Measurements from ENCODE around the gene RHOF. TPM values are rescaled to one million over a fixed set of nuclear protein-coding genes. Genes with fewer than 3 reads are reported as not detected.

The RHOF gene
- total and polyA plus RNA-seq, 2 donors (not counting 1 experiment from before 2014, with no cell fraction given), result 90.3 to 129 TPM

GRCh38 chr12:121767525-121768016 lies 25.9 kb downstream of the RHOF start:
- H3K9me3 ChIP-seq (ENCODE audit: control extremely low read depth in 1 of 3, control insufficient read depth in 2 of 3, insufficient read depth in 1 of 3, low read length in 2 of 3), result no peaks in the 10 kb centered on the region
- H3K27ac ChIP-seq (ENCODE audit: low read length in 2 of 2), result no peak overlapping the region
- WGBS (ENCODE audit: insufficient coverage), result 85% methylated on average over 10 of the region's 10 CpGs
- Mint-ChIP-seq H3K27me3 (no peaks in the 10 kb centered on the region), H3K4me3 (no peak overlapping the region), H3K4me1 (no peaks in the 10 kb centered on the region), H3K27ac (no peak overlapping the region), H3K9me3 (ENCODE audit: insufficient read depth) (no peaks in the 10 kb centered on the region)
- H3K4me3 ChIP-seq (ENCODE audit: control extremely low read depth in 1 of 5, extremely low read depth in 1 of 5, insufficient read depth in 1 of 5, low read depth in 2 of 5, low read length in 4 of 5), result no peak overlapping the region
- ChIA-PET POLR2A (no interaction called here), CTCF (interaction anchor here (0.6 to 3.0 kb wide), 4 partner anchors 27 to 289 kb away, joined by 3 to 10 read pairs (median 6); no protein-coding TSS in a partner anchor)
- no peaks in the 10 kb centered on the region for H3K27me3 ChIP-seq (replicated peaks in 1 of 4; ENCODE audit: control extremely low read depth in 1 of 4, control insufficient read depth in 3 of 4, insufficient read depth in 4 of 4, low read length in 3 of 4)
- no peak overlapping the region for H2AFZ ChIP-seq (ENCODE audit: insufficient read depth, low read depth, low read length, poor library complexity, severe bottlenecking)
- H3K79me2 ChIP-seq (ENCODE audit: control insufficient read depth, insufficient read depth, low read length), result no peaks in the 10 kb centered on the region
- ATAC-seq (ENCODE audit: low read depth), result no peak
- DNase-seq, result no peak
- no peaks in the 10 kb centered on the region for H3K4me1 ChIP-seq (ENCODE audit: control insufficient read depth in 2 of 2, insufficient read depth in 2 of 2, low read length in 2 of 2)
- TF ChIP-seq, protein P1, sequence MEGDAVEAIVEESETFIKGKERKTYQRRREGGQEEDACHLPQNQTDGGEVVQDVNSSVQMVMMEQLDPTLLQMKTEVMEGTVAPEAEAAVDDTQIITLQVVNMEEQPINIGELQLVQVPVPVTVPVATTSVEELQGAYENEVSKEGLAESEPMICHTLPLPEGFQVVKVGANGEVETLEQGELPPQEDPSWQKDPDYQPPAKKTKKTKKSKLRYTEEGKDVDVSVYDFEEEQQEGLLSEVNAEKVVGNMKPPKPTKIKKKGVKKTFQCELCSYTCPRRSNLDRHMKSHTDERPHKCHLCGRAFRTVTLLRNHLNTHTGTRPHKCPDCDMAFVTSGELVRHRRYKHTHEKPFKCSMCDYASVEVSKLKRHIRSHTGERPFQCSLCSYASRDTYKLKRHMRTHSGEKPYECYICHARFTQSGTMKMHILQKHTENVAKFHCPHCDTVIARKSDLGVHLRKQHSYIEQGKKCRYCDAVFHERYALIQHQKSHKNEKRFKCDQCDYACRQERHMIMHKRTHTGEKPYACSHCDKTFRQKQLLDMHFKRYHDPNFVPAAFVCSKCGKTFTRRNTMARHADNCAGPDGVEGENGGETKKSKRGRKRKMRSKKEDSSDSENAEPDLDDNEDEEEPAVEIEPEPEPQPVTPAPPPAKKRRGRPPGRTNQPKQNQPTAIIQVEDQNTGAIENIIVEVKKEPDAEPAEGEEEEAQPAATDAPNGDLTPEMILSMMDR (IDR thresholded peaks at IDR 0.05), result no peak
- TF ChIP-seq EZH2 (IDR thresholded peaks at IDR 0.05; ENCODE audit: borderline replicate concordance, insufficient read depth, low read depth, low read length, poor library complexity, severe bottlenecking), result no peak
- no peak overlapping the region for H3K9ac ChIP-seq (ENCODE audit: low read length)
- H3K36me3 ChIP-seq (replicated peaks in 1 of 2; ENCODE audit: control extremely low read depth in 1 of 2, control insufficient read depth in 1 of 2, extremely low read depth in 1 of 2, insufficient read depth in 2 of 2, low read length in 1 of 2), result no peaks in the 10 kb centered on the region
- intact Hi-C loops (cut with micrococcal nuclease), result no loop called here
- H4K20me1 ChIP-seq (ENCODE audit: control insufficient read depth, insufficient read depth, low read length, poor library complexity, severe bottlenecking), result no peaks in the 10 kb centered on the region
- no peak overlapping the region for H3K4me2 ChIP-seq (replicated peaks; ENCODE audit: low read depth, low read length, poor library complexity, severe bottlenecking)

DNA sequence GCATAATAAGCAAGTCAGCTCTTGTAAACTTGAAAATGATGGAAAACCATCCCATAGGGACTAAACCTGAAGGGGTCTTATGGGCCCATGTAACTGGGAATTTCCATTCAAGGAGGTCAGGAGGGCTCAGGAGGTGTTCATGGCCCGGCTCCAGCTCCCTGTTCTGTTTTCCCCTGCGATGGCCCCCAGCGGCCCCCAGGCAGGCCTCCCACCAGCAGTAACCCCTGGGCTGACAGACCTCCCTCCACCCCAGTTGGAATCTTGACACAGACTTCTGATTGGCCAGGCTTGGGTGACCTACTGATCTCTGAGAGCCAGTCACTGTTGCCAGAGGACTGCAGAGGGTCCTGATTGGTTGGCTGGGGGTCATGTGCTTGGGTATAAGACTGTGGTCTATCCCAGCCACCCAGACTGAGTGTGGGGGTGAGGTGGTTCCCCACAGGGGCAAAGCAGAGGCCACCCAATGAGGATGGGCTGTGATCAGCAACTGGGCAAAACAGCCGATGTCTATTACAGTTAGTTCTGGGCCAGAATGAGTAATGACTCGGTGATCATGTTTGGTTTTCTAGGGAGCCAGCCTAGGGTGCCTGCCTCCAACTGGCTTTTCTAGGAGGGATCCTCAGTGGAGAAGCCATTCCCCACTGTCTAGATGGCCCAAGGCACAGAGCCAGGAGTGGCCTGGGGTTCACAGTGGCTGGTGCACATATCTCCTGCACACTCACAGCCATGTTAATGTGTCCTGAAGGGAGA lies 27.0 kb downstream of the RHOF start:
- Histone ChIP-seq H3K27me3 (replicated peaks in 1 of 4; ENCODE audit: control extremely low read depth in 1 of 4, control insufficient read depth in 3 of 4, insufficient read depth in 4 of 4, low read length in 3 of 4) (no peaks in the 10 kb centered on the region), H3K36me3 (replicated peaks in 1 of 2; ENCODE audit: control extremely low read depth in 1 of 2, control insufficient read depth in 1 of 2, extremely low read depth in 1 of 2, insufficient read depth in 2 of 2, low read length in 1 of 2) (no peaks in the 10 kb centered on the region), H3K27ac (ENCODE audit: low read length in 2 of 2) (no peak overlapping the region), H3K79me2 (ENCODE audit: control insufficient read depth, insufficient read depth, low read length) (no peaks in the 10 kb centered on the region), H3K9me3 (ENCODE audit: control extremely low read depth in 1 of 3, control insufficient read depth in 2 of 3, insufficient read depth in 1 of 3, low read length in 2 of 3) (no peaks in the 10 kb centered on the region), H2AFZ (ENCODE audit: insufficient read depth, low read depth, low read length, poor library complexity, severe bottlenecking) (no peak overlapping the region), H3K4me1 (ENCODE audit: control insufficient read depth in 2 of 2, insufficient read depth in 2 of 2, low read length in 2 of 2) (no peaks in the 10 kb centered on the region), H3K9ac (ENCODE audit: low read length) (no peak overlapping the region), H4K20me1 (ENCODE audit: control insufficient read depth, insufficient read depth, low read length, poor library complexity, severe bottlenecking) (no peaks in the 10 kb centered on the region), H3K4me2 (replicated peaks; ENCODE audit: low read depth, low read length, poor library complexity, severe bottlenecking) (no peak overlapping the region), H3K4me3 (ENCODE audit: control extremely low read depth in 1 of 5, extremely low read depth in 1 of 5, insufficient read depth in 1 of 5, low read depth in 2 of 5, low read length in 4 of 5) (no peak overlapping the region)
- H3K4me3 Mint-ChIP-seq, result no peak overlapping the region
- H3K4me1 Mint-ChIP-seq, result no peaks in the 10 kb centered on the region
- intact Hi-C loops (cut with micrococcal nuclease), result no loop called here
- ChIA-PET CTCF (interaction anchor here (0.6 to 1.8 kb wide), 3 partner anchors 28 to 214 kb away, joined by 3 to 10 read pairs (median 5); no protein-coding TSS in a partner anchor), POLR2A (no interaction called here)
- no peak overlapping the region for H3K27ac Mint-ChIP-seq
- H3K27me3 Mint-ChIP-seq, result no peaks in the 10 kb centered on the region
- DNase-seq, result no peak
- no peaks in the 10 kb centered on the region for H3K9me3 Mint-ChIP-seq (ENCODE audit: insufficient read depth)
- TF ChIP-seq, protein P1 (IDR thresholded peaks at IDR 0.05), result no peak
- TF ChIP-seq EZH2 (IDR thresholded peaks at IDR 0.05; ENCODE audit: borderline replicate concordance, insufficient read depth, low read depth, low read length, poor library complexity, severe bottlenecking), result no peak
- WGBS (ENCODE audit: insufficient coverage), result 98% methylated on average over 5 of the region's 5 CpGs
- ATAC-seq (ENCODE audit: low read depth), result no peak
